ENCODE data around the gene SVBP.
A peak's percentile ranks its signal among the peaks of the same experiment; 100 is the strongest.
"Not testable (repeated sequence)": the region's sequence is repeated elsewhere in the genome, so short reads cannot be mapped to it uniquely, and the experiment has no call there.

Gene SVBP

GRCh38 chr1:42841010-42841409 lies 23.8 kb upstream of the SVBP start:
- no peak for DNase-seq

DNA sequence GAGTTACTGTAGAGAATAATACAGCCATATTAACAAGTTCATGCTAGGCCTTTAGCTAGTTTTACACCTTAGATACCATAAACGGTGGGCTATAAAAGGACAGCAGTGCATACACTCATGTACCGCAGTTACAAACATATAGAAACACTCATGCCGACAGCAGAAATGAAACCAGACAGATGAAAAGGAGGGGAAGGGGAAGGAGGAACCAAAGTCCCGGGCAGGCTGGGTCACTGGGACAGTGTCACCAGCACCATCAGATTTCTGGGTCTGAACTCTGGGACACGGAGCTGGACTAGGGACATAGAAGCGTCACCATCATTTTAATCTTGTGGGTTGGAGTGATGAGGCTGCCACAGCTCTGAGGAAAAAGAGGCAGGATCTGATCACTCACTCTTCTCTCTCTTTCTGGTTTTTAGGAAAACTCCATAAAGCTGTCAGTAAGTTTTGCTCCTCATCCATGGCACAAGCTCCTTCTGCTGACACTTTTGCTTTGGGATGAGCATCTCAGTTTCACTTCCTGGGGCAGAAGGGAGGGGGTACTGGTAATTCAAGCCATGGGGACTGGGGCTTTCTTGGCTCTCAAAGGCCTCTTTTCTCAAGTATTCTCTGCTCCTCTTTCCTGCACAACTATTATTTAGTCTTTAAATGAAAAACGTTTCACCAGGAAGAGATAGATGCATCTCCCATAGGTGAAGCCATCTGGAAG lies 21.4 kb upstream of the SVBP start:
- no peak for DNase-seq

DNA sequence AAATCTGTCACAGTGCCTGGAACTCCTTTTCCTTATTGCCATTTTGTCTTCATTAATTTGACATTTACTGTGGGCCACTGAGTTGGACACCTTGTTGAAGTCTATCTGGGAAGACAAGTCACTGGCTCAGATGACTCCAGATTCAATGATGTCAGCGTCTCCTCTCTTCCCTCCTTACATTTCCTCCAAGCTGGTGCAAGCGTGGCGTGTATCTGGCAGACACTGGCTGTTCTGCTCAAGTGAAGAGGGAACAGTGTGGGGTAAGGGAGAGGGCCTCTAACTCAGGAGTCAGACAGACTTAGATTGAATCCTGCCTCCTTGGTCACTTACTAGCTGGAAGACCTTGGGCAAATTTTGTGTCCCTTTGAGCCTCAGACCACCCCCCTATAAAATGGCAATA lies 20.5 kb upstream of the SVBP start:
- DNase-seq = no peak

- no peak for DNase-seq
Observed at GRCh38 chr1:42835422-42835821, 18.2 kb upstream of the SVBP start.

GRCh38 chr1:42834803-42835202 lies 17.6 kb upstream of the SVBP start:
- DNase-seq = no peak

- DNase-seq = no peak
Observed at GRCh38 chr1:42833981-42834380, 16.8 kb upstream of the SVBP start.

GRCh38 chr1:42832641-42833240 lies 15.5 kb upstream of the SVBP start:
- no peak for DNase-seq

GRCh38 chr1:42831273-42831672 lies 14.1 kb upstream of the SVBP start:
- no peak for DNase-seq

GRCh38 chr1:42830631-42831030 lies 13.4 kb upstream of the SVBP start:
- no peak for DNase-seq

DNA sequence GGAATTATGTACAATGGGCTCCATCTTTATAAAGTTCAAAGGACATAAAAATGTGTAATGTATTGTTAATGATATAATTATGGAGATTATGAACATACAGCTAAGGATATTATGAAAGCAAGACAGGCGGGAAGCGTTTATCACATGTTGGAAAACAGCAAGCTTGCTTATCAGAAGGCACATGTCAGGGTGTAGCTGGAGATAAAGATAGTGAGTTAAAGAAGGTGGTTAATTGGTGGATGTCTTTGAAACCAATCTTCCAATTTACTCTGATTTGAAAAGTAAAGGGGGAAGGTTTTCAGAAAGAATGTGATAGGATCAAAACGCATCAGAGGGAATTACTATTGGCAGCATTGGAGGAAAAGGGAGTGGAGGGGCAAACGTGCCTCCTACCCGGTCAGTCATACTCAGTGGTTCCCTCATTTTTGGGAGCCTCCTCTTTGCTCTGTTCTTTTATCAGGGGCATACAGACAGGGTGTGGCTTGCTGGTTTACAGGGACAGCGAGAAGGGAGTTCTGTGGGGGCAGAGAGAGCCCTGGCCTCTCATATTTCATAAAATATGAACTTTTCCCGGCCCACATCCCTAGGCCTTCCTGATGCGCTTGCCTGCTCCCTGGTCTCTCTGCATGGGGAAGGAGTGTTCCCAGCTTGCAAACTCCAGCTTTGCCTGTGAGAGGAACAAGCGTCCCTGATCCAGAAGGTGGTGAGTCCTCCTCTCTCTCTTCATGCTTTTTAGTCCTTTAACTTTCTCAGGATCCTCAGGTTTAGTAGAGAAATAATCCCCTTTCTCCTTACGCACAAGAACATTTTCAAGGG lies 8.0 kb upstream of the SVBP start:
- DNase-seq = no peak

DNA sequence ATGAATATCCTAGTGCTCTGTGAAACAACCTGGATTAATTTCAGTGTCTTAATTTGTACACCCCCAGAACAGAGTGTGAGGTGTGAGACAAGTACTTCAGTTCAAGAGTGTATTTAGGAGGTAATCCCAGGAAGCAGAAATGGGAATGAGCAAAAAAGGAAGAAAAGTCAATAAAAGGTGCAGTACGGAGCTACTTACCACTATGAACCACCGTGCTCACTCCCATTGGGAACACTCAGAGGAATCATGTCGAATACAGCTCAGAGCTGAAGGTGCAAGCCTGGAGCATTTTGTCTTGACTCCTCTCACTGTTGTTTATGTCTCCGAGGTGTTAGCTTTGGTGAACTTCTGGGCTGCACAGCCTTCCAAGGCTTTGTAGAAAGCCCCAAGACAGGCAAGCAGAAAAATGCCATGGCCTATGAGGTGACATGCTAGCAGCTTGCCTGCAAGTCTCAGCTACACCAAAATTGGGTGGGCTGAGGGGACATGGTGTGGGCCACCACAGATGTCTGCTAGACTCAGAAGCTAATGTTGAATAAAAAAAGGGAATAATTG lies 7.4 kb upstream of the SVBP start:
- no peak for DNase-seq

GRCh38 chr1:42822800-42823392 lies 5.7 kb upstream of the SVBP start:
- DNase-seq = peak; percentile 13

DNA sequence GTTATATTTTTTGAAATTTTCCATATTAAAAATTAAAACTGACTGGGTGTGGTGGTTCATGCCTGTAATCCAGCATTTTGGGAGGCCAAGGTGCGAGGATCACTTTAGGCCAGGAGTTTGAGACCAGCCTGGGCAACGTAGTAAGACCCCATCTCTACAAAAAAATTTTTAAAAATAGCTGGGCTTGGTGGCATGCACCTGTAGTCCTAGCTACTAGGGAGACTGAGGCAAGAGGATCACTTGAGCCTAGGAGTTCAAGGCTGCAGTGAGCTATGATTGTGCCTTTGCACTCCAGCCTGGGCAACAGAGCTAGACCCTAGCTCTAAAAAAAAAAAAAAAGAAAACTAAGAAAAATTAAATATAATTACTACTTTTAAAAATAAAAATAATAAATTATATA lies 4.5 kb upstream of the SVBP start:
- no peak for DNase-seq

DNA sequence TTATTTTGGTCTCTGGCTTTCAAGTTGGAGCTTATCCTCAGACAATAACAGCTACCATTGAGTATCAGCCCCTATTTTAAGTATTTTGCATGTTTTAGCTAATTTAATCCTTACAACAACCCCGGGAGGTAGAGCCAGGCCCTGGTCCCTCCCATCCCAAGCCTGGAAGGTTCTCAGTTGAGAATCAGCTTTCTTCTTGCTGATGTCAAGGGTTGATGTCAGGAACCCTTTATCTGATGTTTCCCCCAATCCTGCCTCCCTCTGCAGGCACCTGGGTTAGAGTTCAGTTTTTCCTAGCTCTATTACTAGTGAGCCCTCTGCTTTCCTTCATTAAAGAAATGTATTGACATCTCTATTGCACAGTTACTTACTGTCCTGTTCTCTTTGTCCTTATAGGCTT lies 3.6 kb upstream of the SVBP start:
- no peak for DNase-seq

DNA sequence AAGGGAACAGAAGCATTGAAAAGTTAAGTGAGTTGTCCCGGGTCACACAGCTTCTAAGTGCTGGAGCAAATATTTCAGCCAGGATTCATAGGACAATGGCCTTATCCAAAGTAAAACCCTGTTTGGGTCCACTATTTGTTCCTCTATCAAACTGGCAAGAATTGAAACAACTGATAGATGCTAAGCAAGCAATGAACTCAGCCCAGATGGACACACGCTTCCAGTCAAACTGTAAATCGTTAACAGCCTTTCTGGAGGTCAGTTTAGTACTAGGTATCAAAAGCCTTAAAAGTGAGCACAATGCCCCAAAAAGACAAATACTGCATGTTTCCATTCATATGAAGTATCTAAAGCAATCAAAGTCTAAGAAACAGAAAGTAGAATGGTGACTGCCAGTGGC lies 779 bp upstream of the SVBP start:
- no peak for DNase-seq

DNA sequence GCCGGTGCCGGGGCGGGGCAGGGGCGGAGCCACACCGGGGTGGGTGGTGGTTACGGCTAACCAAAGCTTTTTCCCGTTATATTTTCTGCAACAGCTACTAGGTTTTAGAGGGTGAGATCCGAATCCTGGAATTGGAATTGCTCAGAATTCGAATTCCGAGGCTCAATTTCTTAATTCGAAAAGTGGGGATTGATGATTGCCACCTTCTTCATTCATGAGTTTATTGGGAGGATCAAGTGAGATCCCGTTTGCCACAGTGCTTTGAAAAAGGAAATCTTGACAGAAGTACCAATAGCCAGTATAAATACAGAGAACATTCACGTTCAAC lies 207 bp upstream of the SVBP start:
- no peak for DNase-seq

DNA sequence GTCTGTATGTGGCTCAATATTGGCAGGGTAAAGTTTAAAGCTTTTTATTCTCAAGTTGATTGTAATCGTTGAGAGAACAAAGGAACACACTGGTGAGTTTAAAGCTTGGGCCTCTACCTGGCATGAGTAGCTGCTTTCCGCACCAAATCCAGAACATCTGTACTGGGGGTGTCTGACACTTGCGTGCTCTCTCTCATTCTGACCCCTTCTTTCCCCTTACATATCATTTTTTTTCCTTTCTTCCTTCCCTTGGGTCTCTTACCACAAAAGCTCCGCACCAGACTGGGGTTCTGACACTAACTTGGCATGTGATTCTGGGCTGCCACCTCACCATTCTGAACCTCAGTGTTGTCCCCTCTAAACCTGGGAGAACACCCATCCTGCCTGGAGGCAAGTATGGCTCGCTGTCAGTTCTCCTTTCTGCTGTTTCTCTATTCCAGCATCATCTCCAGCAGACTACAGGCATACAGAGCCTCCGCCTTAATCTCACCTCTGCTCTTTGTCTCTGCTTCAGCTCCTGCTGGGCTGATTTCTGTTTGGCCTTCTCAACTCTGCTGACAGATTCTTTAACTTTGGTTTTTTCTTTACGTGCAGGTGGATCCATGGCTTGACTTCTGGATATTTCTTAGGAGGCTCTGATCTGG lies 1.1 kb downstream of the SVBP start:
- DNase-seq = peak; percentile 43

DNA sequence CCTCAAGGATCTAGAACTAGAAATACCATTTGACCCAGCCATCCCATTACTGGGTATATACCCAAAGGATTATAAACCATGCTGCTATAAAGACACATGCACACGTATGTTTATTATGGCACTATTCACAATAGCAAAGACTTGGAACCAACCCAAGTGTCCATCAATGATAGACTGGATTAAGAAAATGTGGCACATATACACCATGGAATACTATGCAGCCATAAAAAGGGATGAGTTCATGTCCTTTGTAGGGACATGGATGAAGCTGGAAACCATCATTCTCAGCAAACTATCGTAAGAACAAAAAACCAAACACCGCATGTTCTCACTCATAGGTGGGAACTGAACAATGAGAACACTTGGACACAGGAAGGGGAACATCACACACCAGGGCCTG lies 2.4 kb downstream of the SVBP start:
- not testable (repeated sequence) for DNase-seq

DNA sequence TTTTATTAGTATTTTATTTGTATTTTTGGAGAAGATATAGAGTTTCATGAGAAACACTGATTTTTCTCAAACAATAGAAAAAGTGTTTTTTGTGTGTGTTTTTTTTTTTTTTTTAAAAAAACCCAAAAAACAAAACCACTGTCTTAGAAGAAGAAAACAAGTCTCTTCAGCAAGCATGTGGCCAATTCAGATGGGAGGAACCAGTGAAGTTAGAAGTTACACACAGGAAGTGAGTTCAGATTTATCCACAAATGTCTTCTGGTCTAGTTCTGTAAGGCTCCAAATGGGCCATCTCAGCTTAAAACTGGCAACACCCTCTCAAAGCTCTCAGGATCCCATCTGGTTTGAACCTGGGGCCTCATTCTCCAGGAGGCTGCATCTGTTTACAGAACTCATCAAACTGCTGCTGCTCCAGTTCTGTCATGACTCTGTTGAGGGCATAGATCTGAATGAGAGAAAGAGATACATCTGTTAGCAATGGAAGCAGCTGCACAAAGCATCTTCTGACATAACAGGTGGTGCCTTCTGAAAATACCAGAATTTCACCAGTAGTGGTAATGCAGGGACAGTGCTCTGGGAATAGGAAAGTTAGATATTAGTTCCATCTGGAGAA lies 10.0 kb downstream of the SVBP start:
- peak; percentile 95 for DNase-seq

DNA sequence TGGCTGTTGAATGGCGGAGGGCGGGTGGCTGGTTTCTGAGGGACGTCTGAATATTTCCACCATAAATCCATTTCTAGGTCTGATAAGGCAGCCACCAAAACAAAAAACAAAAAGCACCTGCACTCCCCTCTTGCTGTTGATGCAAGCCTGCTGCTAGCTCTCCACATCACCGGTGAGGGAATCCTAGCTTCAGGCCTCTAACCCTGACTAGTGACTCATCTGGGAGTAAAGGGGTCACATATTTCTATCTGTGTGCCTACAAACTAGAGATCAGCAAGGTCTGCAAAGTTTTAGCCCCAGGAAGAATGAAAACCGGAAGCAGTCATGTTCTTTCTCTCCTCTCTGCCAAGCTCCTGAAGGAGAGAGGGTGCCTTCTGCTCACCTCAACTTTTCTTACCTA lies 10.6 kb downstream of the SVBP start:
- DNase-seq = peak; percentile 32

DNA sequence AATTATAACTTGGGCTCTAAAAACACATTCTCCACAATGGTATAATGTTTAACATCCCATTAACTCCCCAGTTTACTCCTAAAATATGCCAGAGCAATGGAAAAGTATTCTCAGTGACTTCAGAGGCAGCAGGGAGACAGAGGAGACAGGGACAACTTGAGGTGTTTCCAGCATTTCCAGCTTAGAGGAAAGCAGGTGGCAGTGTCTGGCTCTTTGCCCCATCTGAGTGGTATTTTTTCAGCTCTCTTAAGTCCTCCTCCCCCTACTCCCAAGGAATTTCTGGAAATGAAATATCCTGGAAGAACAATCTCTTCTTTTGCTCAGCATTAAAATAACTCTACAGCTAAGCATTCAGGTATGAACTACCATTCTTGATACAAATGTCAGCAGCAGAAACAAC lies 11.0 kb downstream of the SVBP start:
- DNase-seq = peak; percentile 25

DNA sequence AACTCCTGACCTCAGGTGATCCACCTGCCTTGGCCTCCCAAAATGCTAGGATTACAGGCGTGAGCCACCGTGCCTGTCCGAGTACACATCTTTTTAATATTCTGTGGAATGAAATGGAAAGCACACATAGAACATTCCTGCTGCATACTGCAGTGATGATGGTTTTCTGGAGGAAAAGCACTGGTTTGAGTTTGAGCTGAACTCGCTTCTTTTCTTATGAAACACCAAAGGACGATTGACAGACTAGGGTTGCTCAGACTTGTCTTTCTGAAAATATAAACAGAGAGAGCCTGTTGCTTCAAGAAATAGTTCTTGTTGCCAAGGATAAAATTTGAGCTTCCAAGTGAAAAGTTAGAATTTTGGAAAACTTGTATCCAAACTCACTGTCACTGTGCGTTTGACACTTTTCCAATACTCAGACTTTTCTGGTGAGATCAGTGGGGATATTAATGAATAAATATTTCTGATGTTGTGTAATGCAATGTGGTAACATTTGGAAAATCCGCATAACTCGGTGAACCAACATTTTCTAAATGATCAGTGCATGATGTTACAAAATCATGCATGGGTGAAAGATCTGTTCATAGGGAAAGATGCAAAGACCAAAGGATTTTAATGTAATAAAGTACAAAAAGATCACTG lies 15.2 kb downstream of the SVBP start:
- DNase-seq = no peak
